Endothelial cell of umbilical vein (primary cell): ENCODE measurements around the gene BTBD10. TPM values are rescaled to one million over a fixed set of nuclear protein-coding genes. Genes with fewer than 3 reads are reported as not detected.

ENCODE experiments used
- BruUV-seq: library from RNA; stranded (reverse); fragments of 400-500 nt; replicated peaks from 2 replicates; lab custom pipeline; 2021; lab: Mats Ljungman, UMichigan
- CTCF ChIA-PET: fragments of 300-600, 350-600 bp; sonication (Branson Sonifier 250); formaldehyde crosslinking; loops from one replicate; lab custom pipeline; 2021; ENCODE audit warnings: antibody characterized with exemption, inconsistent platforms; lab: Charles Lee
- POLR2A ChIA-PET: fragments of 300-600, 350-600 bp; sonication (Branson Sonifier 250); formaldehyde crosslinking; loops from one replicate; lab custom pipeline; 2021; ENCODE audit warnings: antibody characterized with exemption, inconsistent platforms; lab: Charles Lee
- DNase-seq: peaks from one replicate; pipeline ENCODE4 v3.0.0-alpha.2; 2011; ENCODE audit warnings: low read depth, low spot score
- FAIRE-seq: peaks from 2 replicates; lab custom pipeline; 2011; peaks lifted over from hg19 to GRCh38; lab: Jason Lieb, UNC
- H2AFZ ChIP-seq: 2 replicates; pipeline ENCODE4 v1.6.0; 2012; ENCODE audit warnings: low read depth, low read length, control low read depth, inconsistent platforms
- H3K27ac ChIP-seq: 2 replicates; pipeline ENCODE4 v1.5.1; 2011; ENCODE audit warnings: low read depth, mild to moderate bottlenecking, control low read depth, low read length, moderate library complexity; ENCODE audit not compliant: insufficient read depth
- H3K27me3 ChIP-seq, 2 experiments: 2 replicates each; pipeline versions ENCODE4 v1.6.0 to v1.6.1; 2011; ENCODE audit warnings: low read length in 2 of 2, mixed read lengths in 1 of 2; ENCODE audit not compliant: control insufficient read depth in 2 of 2, insufficient read depth in 2 of 2
- H3K36me3 ChIP-seq, 2 experiments: 2 replicates in 1 of 2; 3 replicates in 1 of 2; pipeline ENCODE4 v1.5.1; 2011; ENCODE audit warnings: low read length in 2 of 2, mild to moderate bottlenecking in 1 of 2, moderate library complexity in 1 of 2; ENCODE audit not compliant: control insufficient read depth in 2 of 2, insufficient read depth in 2 of 2; ENCODE audit errors: extremely low read depth in 1 of 2
- H3K4me1 ChIP-seq: 3 replicates; pipeline ENCODE4 v1.5.1; 2011; ENCODE audit warnings: mild to moderate bottlenecking, low read length; ENCODE audit not compliant: control insufficient read depth, insufficient read depth; ENCODE audit errors: extremely low read depth
- H3K4me2 ChIP-seq: 2 replicates; pipeline ENCODE4 v1.6.1; 2011; ENCODE audit warnings: low read length, control low read depth, mixed read lengths; ENCODE audit not compliant: insufficient read depth
- H3K4me3 ChIP-seq, 3 experiments: fragments of 200-600 bp in 1 of 3; sonication (generic), shearing (Covaris generic) in 1 of 3; replicated peaks in 1 of 3; 2 replicates each; pipeline ENCODE4 v1.5.1; 2011 to 2016; ENCODE audit warnings: control low read depth in 3 of 3, low read length in 3 of 3, mild to moderate bottlenecking in 2 of 3, inconsistent platforms in 1 of 3, low read depth in 1 of 3, moderate library complexity in 1 of 3; ENCODE audit not compliant: insufficient read depth in 1 of 3
- H3K79me2 ChIP-seq: 2 replicates; pipeline ENCODE4 v1.6.0; 2012; ENCODE audit warnings: low read length, inconsistent platforms; ENCODE audit not compliant: control insufficient read depth, insufficient read depth
- H3K9ac ChIP-seq: replicated peaks from 2 replicates; pipeline ENCODE3; 2011; ENCODE audit warnings: low read length, control low read depth; ENCODE audit not compliant: insufficient read depth; ENCODE audit errors: extremely low read depth
- H3K9me1 ChIP-seq: replicated peaks from 3 replicates; pipeline ENCODE4 v1.6.0; 2011; ENCODE audit warnings: mild to moderate bottlenecking, low read length; ENCODE audit not compliant: control insufficient read depth, insufficient read depth; ENCODE audit errors: extremely low read depth
- H3K9me3 ChIP-seq: replicated peaks from 2 replicates; pipeline ENCODE4 v1.5.1; 2012; ENCODE audit warnings: low read length, inconsistent platforms; ENCODE audit not compliant: control insufficient read depth, insufficient read depth
- H4K20me1 ChIP-seq: replicated peaks from 2 replicates; pipeline ENCODE3; 2011; ENCODE audit warnings: mild to moderate bottlenecking, low read length; ENCODE audit not compliant: control insufficient read depth, insufficient read depth; ENCODE audit errors: extremely low read depth
- CTCF ChIP-seq, 2 donors: IDR thresholded peaks; 1 replicate in 1 of 2; 2 replicates in 1 of 2; pipeline ENCODE4 v1.5.1; 2011; ENCODE audit warnings: low read length in 2 of 2, mild to moderate bottlenecking in 2 of 2, moderate library complexity in 2 of 2, control low read depth in 1 of 2, inconsistent platforms in 1 of 2, low read depth in 1 of 2; ENCODE audit not compliant: insufficient read depth in 1 of 2; ENCODE audit errors: extremely low read depth in 1 of 2
- EZH2 ChIP-seq: IDR thresholded peaks from 2 replicates; pipeline ENCODE4 v1.6.1; 2012; ENCODE audit warnings: borderline replicate concordance, low read depth, mild to moderate bottlenecking, moderate library complexity, low read length, inconsistent platforms; ENCODE audit not compliant: severe bottlenecking
- FOS ChIP-seq: IDR thresholded peaks from 2 replicates; pipeline ENCODE4 v1.6.1; 2011; ENCODE audit warnings: mild to moderate bottlenecking, low read length, moderate library complexity, borderline replicate concordance; ENCODE audit not compliant: insufficient read depth
- GATA2 ChIP-seq: IDR thresholded peaks from 2 replicates; pipeline ENCODE4 v1.7.0; 2011; ENCODE audit warnings: low read depth, mild to moderate bottlenecking, moderate library complexity, mixed read lengths, low read length; ENCODE audit not compliant: insufficient read length, insufficient read depth
- JUN ChIP-seq: IDR thresholded peaks from 2 replicates; pipeline ENCODE4 v1.6.1; 2011; ENCODE audit warnings: borderline replicate concordance, low read depth; ENCODE audit not compliant: insufficient read length, insufficient read depth
- MAX ChIP-seq: IDR thresholded peaks from 2 replicates; pipeline ENCODE4 v1.6.1; 2011; ENCODE audit not compliant: insufficient read depth, insufficient read length
- MYC ChIP-seq: IDR thresholded peaks from one replicate; pipeline ENCODE4 v1.6.1; 2011; ENCODE audit warnings: mild to moderate bottlenecking, low read depth, low read length
- POLR2A ChIP-seq: IDR thresholded peaks from 2 replicates; pipeline ENCODE4 v1.6.1; 2012; ENCODE audit warnings: low read depth, mild to moderate bottlenecking, control low read depth, low read length
- POLR2AphosphoS5 ChIP-seq: IDR thresholded peaks from 2 replicates; pipeline ENCODE4 v1.6.1; 2012; ENCODE audit warnings: low read depth, mild to moderate bottlenecking, control low read depth, low read length, moderate library complexity; ENCODE audit not compliant: insufficient read depth
- dilution Hi-C: fragments of 300-500 bp; cut with MboI; formaldehyde crosslinking; loops from one replicate; pipeline ENCODE4 v1.15.0; 2019; ENCODE audit warnings: low sequenced_read_pairs; ENCODE audit not compliant: extremely low pct_ligation_motif_present
- intact Hi-C: fragments of 100-400 bp; cut with micrococcal nuclease; formaldehyde crosslinking; loops from one replicate; pipeline ENCODE4 v1.10.0; 2022
- polyA plus RNA-seq, 4 experiments: library from polyadenylated mRNA; depleted of rRNA in 3 of 4; stranded (reverse) in 3 of 4; unstranded in 1 of 4; fragments of >200 nt; gene quantifications; 2 replicates each; pipeline versions ENCODE4 v1.2.1 to v1.2.3, GENCODE V29; 2011 to 2012; ENCODE audit warnings: missing spikeins in 1 of 4
- total RNA-seq: library from RNA; stranded (reverse); gene quantifications from 2 replicates; pipeline ENCODE4 v1.2.3, GENCODE V29; 2021

BTBD10 gene
- total and polyA plus RNA-seq, 2 donors (not counting 3 experiments of a cell fraction or from before 2014, with no cell fraction given), result 31.7 to 49.6 TPM

GRCh38 chr11:13368041-13368446 is 95.0 kb downstream of the BTBD10 start:
- CTCF ChIA-PET, result no interaction called here
- no peaks in the 10 kb centered on the region for H3K9me3 ChIP-seq
- no peak overlapping the region for H3K27ac ChIP-seq
- H3K79me2 ChIP-seq, result no peaks in the 10 kb centered on the region
- no peak overlapping the region for H2AFZ ChIP-seq
- no peak overlapping the region for H3K4me3 ChIP-seq
- dilution Hi-C loops (no loop called here), intact Hi-C loops (no loop called here)
- no peak for DNase-seq
- H3K9ac ChIP-seq, result no peak overlapping the region
- H3K9me1 ChIP-seq, result no peaks in the 10 kb centered on the region
- BruUV-seq, result no TSS peak
- POLR2A ChIA-PET, result no interaction called here
- H3K36me3 ChIP-seq, result peaks cover 0 to 2% of the 10 kb centered on the region in 2 experiments
- FAIRE-seq, result no peak
- no peak overlapping the region for H3K4me2 ChIP-seq
- TF ChIP-seq GATA2 (no peak), FOS (no peak), JUN (no peak), POLR2AphosphoS5 (no peak), CTCF (IDR thresholded peaks at IDR 0.05; ENCODE audit: extremely low read depth in 1 of 2, insufficient read depth in 1 of 2, low read depth in 1 of 2, low read length in 2 of 2) (no peak), POLR2A (no peak), MAX (no peak), MYC (no peak), EZH2 (no peak)
- H3K4me1 ChIP-seq, result no peaks in the 10 kb centered on the region
- no peaks in the 10 kb centered on the region for H3K27me3 ChIP-seq
- no peaks in the 10 kb centered on the region for H4K20me1 ChIP-seq
